ENCODE data around the gene MLST8.

DNA sequence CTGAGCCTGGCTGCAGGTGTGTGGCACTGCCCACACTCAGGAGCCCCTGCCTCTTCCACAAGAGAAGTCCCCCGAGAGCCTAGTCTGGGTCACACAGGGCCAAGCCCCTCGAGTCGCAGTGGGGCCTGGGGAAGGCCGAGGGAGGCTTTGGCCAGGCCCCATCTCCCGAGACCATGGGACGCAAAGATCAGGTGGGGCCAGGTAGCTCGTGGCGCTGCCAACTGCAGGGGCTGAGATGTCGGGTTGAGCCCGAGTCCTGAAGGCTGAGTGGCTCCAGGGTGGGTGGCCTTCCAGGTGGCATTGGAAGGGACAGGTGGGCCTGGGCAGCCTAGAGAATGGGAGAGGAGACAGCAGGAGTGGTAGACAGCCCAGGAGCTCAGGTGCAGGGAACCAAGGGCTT is 43.3 kb upstream of the MLST8 start:
- no peak for TF ChIP-seq POLR2A (IDR thresholded peaks at IDR 0.05)
- TF ChIP-seq, protein P1, sequence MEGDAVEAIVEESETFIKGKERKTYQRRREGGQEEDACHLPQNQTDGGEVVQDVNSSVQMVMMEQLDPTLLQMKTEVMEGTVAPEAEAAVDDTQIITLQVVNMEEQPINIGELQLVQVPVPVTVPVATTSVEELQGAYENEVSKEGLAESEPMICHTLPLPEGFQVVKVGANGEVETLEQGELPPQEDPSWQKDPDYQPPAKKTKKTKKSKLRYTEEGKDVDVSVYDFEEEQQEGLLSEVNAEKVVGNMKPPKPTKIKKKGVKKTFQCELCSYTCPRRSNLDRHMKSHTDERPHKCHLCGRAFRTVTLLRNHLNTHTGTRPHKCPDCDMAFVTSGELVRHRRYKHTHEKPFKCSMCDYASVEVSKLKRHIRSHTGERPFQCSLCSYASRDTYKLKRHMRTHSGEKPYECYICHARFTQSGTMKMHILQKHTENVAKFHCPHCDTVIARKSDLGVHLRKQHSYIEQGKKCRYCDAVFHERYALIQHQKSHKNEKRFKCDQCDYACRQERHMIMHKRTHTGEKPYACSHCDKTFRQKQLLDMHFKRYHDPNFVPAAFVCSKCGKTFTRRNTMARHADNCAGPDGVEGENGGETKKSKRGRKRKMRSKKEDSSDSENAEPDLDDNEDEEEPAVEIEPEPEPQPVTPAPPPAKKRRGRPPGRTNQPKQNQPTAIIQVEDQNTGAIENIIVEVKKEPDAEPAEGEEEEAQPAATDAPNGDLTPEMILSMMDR (IDR thresholded peaks at IDR 0.05) = no peak

All from vagina (tissue), 2 donors.